BE2C (cell line): ENCODE data around the gene PLCXD1.
"Not testable (repeated sequence)": the region's sequence is repeated elsewhere in the genome, so short reads cannot be mapped to it uniquely, and the experiment has no call there.

Experiments
- DNase-seq: peaks from one replicate; pipeline ENCODE4 v3.0.0-alpha.2; 2020
- H3K27me3 ChIP-seq: fragments of 250-450 bp; sonication (Bioruptor Pico); 2 replicates; pipeline ENCODE4 v1.5.1; 2020; ENCODE audit warnings: mild to moderate bottlenecking
- H3K36me3 ChIP-seq: fragments of 250-450 bp; sonication (Bioruptor Pico); 2 replicates; pipeline ENCODE4 v1.5.1; 2020; ENCODE audit warnings: mild to moderate bottlenecking
- H3K4me1 ChIP-seq: fragments of 250-450 bp; sonication (Bioruptor Pico); 2 replicates; pipeline ENCODE4 v1.5.1; 2020
- H3K4me3 ChIP-seq: 2 replicates; pipeline ENCODE4 v1.5.1; 2011; ENCODE audit warnings: low read depth, low read length
- H3K9me3 ChIP-seq: fragments of 250-450 bp; sonication (Bioruptor Pico); 2 replicates; pipeline ENCODE4 v1.5.1; 2020
- CTCF ChIP-seq: IDR thresholded peaks from 2 replicates; pipeline ENCODE4 v1.5.1; 2012; ENCODE audit warnings: mild to moderate bottlenecking, low read depth, low read length

The PLCXD1 gene

GRCh38 chrX:327660-328126, 46.5 kb downstream of the PLCXD1 start:
- Histone ChIP-seq H3K36me3 (no peaks in the 10 kb centered on the region), H3K9me3 (no peaks in the 10 kb centered on the region), H3K4me1 (no peaks in the 10 kb centered on the region), H3K4me3 (no peak overlapping the region), H3K27me3 (no peaks in the 10 kb centered on the region)
- DNase-seq: no peak
- no peak for TF ChIP-seq CTCF

GRCh38 chrX:329291-329910, 48.2 kb downstream of the PLCXD1 start:
- no peak for TF ChIP-seq CTCF
- H3K4me1 ChIP-seq: no peaks in the 10 kb centered on the region
- H3K36me3 ChIP-seq: no peaks in the 10 kb centered on the region
- no peaks in the 10 kb centered on the region for H3K9me3 ChIP-seq
- H3K4me3 ChIP-seq: no peak overlapping the region
- no peak for DNase-seq
- no peaks in the 10 kb centered on the region for H3K27me3 ChIP-seq

GRCh38 chrX:330141-330725, 49.1 kb downstream of the PLCXD1 start:
- not testable (repeated sequence) for DNase-seq, H3K4me3 ChIP-seq, H3K36me3 ChIP-seq, H3K27me3 ChIP-seq, H3K9me3 ChIP-seq, H3K4me1 ChIP-seq

- 0 out of 2 replicates have a peak overlapping the region, but pooled peaks have one; percentile 24 for H3K4me3 ChIP-seq
- TF ChIP-seq CTCF: no peak
- H3K9me3 ChIP-seq: no peaks in the 10 kb centered on the region
- no peak for DNase-seq
- no peaks in the 10 kb centered on the region for H3K27me3 ChIP-seq
- H3K4me1 ChIP-seq: no peaks in the 10 kb centered on the region
- H3K36me3 ChIP-seq: no peaks in the 10 kb centered on the region
Observed at GRCh38 chrX:330726-331150, 49.6 kb downstream of the PLCXD1 start.

- H3K4me1 ChIP-seq: no peaks in the 10 kb centered on the region
- no peaks in the 10 kb centered on the region for H3K9me3 ChIP-seq
- H3K36me3 ChIP-seq: no peaks in the 10 kb centered on the region
- TF ChIP-seq CTCF: no peak
- DNase-seq: peak; percentile 40
- no peaks in the 10 kb centered on the region for H3K27me3 ChIP-seq
- peak overlapping the region; percentile 24; the same call in 1 of the 2 replicates for H3K4me3 ChIP-seq
Observed at GRCh38 chrX:331151-331824, 50.1 kb downstream of the PLCXD1 start.

- DNase-seq: no peak
- Histone ChIP-seq H3K36me3 (no peaks in the 10 kb centered on the region), H3K4me1 (no peaks in the 10 kb centered on the region), H3K27me3 (no peaks in the 10 kb centered on the region), H3K9me3 (no peaks in the 10 kb centered on the region), H3K4me3 (no peak overlapping the region)
- no peak for TF ChIP-seq CTCF
Observed at GRCh38 chrX:331825-332495, 50.8 kb downstream of the PLCXD1 start.
